Stimulated activated CD4-positive, alpha-beta T cell treated with anti-CD3 and anti-CD28 coated beads, Interleukin-4, amount 100 ng/mL, for 48 hours (primary cell): ENCODE results near the gene TYW3.
"Not testable (repeated sequence)": the region's sequence is repeated elsewhere in the genome, so short reads cannot be mapped to it uniquely, and the experiment has no call there.

Source experiments
- DNase-seq, 2 donors: peaks; one replicate each; pipeline ENCODE4 v3.0.0-alpha.2; 2020; ENCODE audit warnings: low read depth in 2 of 2

The TYW3 gene

DNA sequence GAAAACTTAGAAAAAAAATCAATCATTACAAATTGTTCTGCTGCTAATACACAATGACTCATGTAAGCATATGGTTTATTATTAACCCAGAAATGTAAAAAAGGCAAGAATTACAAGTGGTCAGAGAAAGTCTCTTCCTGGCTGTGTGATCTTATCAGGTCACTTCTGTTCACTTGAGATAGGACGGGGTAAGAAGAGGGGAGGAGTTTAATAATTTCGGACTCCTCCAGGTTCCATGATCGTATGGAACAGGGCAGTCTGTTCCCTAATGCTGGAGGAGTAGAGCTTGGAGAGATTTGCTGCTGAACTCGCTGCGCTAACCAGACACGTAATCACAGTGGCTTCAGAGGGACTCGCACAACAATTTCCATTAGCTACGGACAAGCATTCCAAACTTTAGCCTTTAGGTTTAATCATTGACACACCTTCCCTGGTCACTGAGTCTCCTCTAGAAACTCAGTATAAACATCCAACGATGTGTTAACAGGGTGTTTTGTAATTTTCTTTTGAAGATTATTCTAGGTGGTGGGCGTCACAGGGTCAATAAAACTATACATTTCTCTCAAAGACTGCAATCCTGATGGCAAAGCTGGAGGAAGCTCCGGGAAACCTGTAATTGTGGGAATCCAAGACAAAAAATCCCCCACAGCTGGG is 1.4 kb upstream of the TYW3 start:
- no peak for DNase-seq

DNA sequence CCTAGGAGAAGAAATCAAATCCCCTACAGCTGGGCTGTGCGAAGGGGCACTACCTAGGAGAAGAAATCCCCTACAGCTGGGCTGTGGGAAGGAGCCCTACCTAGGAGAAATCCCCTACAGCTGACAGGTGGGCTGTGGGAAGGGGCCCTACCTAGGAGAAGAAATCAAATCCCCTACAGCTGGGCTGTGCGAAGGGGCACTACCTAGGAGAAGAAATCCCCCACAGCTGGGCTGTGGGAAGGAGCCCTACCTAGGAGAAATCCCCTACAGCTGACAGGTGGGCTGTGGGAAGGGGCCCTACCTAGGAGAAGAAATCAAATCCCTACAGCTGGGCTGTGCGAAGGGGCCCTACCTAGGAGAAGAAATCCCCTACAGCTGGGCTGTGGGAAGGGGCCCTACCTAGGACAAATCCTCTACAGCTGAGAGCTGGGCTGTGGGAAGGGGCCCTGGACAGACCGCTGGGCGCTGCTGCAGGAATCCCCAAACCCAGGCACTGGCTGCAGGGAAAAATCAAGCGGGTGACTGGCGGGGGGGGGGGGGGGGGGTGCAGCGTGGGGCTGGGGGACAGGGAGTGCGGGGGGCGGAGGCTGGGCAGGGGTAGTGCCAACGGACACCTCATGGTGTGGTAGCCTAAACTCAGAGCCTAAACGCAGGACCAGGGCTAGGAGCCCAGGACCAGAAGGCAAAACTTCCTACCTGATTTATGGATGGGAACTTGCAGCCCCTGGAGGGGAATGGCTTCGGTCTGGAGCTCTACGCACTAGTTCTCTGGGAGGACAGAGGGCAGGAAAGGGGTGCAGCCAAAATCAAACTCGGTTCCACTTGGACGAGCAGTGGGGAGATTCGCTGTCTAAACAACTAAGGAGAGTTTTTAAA is 643 bp upstream of the TYW3 start:
- not testable (repeated sequence) for DNase-seq

DNA sequence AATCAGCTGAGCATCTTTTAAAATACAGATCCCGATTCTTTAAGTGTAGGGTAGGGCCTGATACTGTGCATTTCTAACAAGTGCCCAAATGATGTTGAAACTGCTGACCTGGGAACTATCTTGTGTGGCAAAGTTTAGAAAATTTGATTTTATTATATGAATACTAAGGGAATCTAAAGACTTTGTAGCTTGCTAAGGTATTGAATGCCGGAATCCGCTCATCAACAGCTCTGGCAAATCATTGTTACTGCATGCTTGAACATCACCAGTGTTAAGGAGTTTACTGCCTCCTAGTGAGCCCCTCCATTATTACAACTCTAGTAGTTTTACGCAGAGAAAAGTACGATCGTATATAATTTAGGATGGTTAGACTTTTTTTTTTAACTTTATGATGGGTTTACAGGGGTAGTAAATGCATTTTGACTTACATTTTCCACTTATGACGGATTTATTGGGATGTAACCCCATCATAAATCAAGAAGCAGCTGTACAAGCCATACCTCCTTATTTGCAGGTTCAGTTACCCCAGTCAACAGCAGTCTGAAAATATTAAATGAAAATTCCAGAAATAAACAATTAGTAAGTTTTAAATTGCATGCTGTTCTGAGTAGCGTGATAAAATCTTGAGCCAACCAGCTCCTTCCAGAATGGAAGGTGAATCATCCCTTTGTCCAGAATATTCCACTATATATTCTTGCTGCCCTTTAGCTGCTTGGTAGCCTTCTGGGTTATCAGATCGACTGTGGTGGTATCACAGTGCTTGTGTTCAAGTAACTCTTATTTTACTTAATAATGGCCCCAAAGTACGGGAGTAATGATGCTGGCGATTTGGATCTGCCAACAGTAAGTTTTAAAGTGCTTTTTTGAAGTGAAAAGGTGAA is 892 bp downstream of the TYW3 start:
- peak in 1 of 2 donors; percentile 21 for DNase-seq

DNA sequence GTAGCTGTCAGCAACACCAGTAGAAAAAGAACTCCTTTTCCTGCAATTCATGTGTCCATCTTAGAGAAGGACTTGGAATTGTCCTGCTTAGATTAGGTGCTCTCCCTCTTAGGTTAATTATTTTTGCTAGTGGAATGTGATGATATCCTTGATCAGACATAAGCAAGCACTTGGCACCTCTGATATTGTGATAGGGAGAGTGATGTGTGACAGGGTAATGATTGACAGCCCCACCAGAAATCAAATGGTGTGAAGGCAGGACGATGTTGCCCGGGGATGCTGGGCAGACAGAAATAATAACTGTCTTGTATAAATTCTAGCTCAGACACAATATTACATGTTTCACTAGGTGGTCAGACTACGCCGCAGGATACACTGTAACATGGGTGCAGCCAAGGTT is 4.4 kb downstream of the TYW3 start:
- DNase-seq = no peak

DNA sequence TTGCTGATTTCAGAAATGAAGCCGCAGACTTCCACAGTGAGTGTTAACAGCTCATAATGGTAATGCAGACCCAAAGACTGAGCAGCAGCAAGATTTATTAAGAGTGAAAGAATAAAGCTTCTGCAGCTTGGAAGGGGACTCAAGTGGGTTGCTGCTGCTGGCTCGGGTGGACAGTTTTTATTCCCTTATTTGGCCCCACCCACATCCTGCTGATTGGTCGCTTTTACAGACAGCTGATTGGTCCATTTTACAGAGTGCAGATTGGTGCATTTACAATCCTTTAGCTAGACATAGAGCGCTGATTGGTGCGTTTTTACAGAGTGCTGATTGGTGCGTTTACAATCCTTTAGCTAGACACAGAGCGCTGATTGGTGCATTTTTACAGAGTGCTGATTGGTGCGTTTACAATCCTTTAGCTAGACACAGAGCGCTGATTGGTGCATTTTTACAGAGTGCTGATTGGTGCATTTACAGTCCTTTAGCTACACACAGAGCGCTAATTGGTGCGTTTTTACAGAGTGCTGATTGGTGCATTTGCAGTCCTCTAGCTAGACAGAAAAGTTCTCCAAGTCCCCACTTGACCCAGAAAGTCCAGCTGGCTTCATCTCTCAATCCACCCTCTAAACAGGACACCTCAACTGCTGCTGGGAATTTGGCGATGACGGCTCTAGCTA is 7.5 kb downstream of the TYW3 start:
- not testable (repeated sequence) for DNase-seq

DNA sequence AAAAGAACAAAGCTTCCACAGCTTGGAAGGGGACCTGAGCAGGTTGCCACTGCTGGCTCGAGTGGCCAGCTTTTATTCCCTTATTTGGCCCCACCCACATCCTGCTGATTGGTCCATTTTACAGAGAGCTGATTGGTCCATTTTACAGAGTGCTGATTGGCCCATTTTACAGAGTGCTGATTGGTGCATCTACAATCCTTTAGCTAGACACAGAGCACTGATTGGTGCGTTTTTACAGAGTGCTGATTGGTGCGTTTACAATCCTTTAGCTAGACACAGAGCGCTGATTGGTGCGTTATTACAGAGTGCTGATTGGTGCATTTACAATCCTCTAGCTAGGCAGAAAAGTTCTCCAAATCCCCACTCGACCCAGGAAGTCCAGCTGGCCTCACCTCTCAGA is 12.3 kb downstream of the TYW3 start:
- DNase-seq = not testable (repeated sequence)

DNA sequence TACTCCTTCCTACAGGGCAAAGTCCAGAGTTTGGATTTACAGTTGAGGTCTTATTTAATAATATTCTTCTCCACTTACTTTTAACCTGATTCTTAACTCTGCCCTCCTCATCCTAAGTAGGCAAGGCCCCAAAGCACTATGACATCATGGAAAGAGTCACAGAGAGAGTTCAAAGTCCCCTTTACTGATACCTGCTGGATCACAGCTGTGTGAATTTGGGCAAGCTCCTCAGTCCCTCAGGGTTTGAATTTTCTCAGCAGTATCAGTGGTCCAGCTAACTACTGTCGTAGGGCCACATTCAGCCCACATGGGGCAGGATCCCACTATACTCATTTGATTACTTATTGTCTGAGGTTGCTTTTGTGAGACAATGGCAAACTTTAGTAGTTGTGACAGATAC is 16.0 kb downstream of the TYW3 start:
- no peak for DNase-seq

DNA sequence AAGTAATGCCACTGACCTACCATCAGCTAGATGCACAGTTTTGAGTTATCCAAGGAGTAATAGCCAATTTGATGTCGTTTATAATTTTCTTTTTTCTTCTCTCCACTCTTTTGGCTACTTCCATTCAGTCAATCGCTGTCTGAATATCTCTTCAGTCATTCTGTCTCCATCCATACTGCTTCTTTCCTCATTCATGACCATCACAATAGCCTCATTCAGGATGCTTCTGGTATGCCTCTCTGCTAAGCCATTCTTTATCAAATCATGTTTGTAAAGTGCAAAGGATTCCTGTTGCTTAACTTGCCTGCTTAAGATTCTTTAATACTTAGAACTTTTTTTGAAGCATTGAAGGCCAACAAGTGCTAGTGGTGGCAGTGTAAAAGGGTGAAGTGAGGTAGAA is 20.2 kb downstream of the TYW3 start:
- no peak for DNase-seq

DNA sequence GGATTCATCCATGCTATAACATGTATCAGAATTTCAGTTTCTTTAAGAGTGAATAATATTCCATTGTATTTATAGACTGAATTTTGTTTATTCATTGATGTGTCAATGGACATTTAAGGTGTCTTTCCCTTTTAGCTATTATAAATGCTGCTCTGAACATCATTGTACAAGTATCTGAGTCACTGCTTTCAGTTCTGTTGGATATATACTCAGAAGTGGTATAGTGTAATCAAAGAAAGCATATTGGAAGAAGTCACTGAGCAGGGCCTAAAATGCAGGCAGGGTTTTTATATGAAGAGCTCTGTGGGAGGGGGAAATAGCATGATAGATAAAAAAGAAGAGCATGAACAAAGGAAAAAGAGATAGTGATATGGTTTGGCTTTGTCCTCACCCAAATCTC is 22.5 kb downstream of the TYW3 start:
- DNase-seq = no peak

DNA sequence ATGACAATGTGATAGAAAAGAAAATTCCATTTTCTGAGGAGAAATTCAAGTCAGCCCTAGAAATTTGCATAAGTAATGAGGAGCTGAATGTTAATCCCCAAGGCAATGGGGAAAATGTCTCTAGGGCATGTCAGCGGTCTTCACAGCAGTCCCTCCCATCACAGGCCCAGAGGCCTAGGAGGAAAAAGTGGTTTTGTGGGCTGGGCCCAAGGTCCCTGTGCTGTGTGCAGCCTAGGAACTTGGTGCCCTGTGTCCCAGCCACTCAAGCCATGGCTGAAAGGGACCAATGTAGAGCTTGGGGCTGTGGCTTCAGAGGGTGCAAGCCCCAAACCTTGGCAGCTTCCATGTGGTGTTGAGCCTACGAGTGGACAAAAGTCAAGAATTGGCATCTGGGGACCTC is 23.7 kb downstream of the TYW3 start:
- not testable (repeated sequence) for DNase-seq

DNA sequence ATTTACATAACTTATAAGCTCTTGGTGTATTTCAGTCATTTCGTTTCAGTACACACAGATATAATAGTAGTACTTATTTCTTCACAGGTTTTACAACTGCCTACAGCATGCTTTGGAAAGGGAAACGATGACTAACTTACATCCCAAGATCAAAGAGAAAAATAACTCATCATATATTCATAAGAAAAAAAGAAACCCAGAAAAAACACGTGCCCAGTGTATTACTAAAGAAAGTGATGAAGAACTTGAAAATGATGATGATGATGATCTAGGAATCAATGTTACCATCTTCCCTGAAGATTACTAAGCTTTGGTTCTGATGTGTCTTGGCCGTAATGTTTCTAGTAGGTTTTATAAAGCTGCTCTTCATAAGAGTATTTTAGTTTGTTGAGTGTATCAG is 30.9 kb downstream of the TYW3 start:
- no peak for DNase-seq

DNA sequence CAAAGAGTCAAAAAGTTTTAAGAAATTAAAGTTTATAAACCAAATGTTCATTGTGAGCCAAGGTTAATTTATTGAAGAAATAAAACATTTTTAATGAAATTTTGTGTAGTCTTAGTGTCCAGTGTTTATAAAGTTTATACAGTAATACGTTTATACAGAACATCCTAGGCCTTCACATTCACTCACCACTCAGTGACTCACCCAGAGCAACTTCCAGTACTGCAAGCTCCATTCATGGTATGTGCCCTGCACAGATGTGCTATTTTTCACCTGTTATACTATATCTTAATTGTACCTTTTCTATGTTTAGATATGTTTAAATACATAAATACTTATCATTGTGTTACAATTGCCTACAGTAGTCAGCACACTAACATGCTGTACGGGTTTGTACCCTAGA is 33.6 kb downstream of the TYW3 start:
- DNase-seq = no peak

DNA sequence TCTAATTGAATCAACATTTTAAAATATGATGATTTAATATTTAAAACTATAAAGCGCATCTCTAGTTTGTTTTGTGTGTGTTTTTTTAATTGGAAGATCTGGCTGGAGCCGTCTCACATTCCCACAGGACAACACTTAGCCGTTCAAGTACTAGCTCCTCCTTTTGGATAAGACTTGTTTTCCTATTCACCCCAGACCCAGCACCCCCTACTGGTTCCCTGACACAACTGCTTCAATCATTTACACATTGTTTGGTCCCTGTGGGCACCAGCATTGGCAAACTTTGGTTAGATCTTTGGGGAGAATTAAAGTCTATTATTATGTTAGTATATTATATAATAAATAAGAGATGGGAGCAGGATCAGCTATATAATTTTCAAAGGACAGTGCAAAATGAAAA is 34.5 kb downstream of the TYW3 start:
- no peak for DNase-seq

DNA sequence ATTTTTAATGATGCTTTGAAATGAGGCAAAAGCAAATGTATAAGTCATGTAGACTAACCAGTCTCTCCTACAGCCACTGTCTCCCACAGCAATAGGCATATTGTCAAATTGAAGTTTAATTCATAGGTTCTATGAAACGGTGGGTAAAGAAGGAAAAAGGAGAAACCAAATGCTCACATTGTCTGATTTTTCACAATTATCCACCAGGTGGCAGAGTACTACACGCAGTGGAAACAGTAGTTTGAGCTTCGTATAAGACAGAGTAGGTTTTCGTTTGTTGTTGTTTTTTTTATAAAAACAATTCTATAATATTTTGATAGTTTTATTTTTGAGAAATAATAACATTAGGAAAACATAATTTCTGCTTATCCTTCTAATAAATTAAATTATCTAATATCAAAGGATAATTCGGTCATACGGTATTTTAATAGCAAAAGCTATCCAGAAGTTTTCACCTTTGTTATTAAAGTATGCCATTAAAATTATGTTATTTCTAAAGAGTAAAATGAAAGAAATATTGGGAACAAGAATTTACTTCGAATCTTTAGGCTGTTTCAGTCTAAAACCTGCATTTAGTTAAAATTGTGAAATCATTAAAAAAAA is 39.1 kb downstream of the TYW3 start:
- no peak for DNase-seq

DNA sequence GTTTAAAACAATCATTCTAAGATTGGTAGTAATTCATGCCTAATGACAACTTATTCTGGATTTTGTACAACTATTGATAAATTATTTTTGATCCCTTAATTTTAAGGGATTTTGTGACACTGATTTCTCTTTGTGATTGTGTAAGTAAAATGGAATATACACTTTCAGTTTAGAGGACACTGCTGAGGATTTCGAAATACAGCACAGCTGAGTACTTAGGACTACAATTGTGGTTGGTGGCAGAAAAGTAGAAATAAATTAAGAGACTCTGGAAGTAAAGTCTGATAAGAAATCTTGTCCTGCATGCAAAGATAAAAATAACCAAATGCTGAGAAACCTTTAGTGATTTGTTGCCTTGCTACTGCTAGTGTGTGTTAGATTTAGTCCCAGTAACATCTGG is 40.0 kb downstream of the TYW3 start:
- no peak for DNase-seq

DNA sequence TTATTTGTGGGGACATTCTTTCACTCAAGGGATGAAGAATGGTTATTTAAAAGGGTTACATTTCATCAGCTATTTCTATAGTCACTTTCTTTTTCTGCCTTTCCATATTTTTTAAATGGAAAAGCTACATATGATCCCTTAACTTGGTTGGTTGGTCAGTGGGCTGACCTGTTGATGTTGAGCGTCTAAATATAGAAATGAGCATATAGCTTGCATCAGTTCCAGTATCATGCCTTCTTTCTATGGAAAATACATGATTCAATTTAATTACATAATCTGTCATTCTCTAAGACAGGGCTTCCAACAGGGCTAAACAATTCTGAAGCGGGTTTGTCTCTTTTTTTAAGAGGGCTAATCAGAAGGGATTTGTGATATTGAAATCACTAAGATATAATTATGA is 40.6 kb downstream of the TYW3 start:
- no peak for DNase-seq

DNA sequence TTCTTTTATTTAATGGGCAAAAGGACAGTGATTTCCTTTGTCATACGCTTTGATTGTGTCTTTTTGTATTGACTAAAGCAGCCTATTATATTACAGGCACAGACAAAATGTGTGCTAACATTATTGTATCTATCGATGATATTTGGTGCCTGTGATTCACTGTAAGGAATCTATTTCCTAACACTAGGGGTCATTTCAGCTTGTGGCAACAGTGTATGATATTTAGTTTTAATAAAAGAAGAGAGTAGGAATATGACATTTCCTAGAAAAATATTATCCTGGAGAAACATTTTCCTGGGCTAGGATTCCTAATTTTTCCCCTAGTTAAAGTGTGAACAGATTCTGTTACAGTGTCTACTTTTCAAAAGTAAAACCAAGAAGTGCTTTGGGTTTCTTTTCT is 42.8 kb downstream of the TYW3 start:
- no peak for DNase-seq

DNA sequence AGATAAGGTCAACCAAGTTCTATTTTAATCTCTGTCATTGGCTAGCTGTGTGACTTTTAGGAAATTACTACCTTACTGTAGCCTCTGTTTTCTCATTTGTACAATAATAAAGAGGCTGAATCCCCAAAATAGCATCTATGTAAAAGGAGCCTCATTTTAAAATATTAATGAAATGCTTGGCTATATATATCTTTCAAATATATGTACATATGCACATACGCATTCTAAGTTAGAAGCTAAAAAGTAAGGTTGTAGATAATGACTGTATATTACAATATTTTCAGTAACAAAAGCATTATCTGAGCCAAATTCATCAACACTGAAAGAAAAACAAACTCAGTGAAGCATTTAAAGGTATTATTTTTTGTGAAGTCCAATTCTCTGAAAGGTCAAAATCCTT is 44.6 kb downstream of the TYW3 start:
- DNase-seq = no peak

DNA sequence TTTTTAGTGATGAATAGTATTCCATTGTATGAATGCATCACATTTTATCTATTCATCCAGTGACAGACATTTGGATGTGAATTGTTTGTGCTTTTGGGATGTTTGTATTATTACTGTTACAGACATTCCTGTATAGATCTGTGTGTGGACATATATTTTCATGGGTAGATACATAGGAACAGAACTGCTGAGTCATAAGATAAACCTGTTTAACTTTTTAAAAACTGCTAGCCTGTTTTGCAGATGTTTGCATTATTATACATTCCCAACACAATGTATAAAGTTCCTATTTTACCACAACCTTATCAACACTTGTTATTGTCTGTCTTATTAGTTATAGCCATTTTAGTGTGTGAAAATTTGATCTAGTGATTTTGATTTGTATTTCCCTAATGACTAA is 46.8 kb downstream of the TYW3 start:
- DNase-seq = no peak

DNA sequence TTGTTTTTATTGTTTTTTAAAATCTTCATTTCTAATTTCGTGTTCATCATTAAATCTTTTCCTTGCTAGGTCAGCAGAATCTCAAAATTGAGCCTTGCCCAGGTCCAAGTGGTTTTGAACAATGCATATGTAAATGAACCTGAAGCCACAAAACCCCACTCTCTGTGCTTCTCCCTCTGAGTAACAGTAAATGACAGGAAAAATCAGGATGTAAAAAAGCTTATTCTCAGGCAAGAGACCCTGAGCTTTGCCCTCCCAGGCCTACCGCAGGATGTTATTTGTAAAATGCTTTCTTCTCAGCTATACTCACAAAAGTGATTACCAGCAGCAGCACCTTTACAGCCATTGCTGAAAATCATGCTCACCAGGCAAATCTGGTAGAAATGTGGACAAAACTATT is 47.6 kb downstream of the TYW3 start:
- no peak for DNase-seq

DNA sequence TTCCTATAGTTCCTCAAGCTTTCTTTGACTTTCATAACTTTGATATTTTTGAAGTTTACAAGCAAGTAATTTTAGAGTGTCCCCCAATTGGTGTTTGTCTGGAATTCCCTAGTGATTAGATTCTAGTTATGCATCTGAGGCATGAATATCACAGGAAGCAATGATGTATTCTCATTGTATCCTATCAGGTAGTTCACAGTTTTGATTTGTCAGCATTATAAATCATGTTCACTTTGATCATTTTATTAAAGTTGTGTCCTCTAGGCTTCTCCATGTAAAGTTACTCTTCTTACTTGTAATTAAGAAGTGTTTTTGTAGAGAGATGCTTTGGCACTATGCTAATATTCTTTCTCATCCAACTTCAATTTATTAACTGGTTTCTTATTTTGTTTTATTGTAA is 53.0 kb downstream of the TYW3 start:
- no peak for DNase-seq

DNA sequence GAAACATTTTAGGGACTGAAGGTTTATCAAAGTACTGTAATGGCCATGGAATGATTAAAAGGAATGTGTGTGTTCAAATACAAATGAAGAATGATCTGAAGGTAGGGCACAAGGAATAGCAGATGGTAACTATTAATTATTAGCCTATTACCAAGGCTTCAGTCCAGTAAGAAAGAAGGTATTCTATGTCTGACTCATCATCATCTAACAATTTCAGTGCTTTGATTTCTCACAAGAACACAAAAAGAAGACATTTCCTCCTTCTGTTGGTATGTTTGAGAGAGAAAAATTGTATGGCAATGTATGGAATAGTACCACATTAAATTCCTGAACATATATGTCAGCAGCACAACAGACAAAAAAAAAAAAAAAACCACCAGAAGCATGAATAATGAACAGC is 57.5 kb downstream of the TYW3 start:
- no peak for DNase-seq
